HG03439 (cell line): ENCODE measurements around the gene FILIP1.

Source experiments
- ATAC-seq: cut with Tn5 transposase; IDR thresholded peaks from one replicate; pipeline ENCODE4 v1.9.1; 2021; ENCODE audit warnings: mild to moderate bottlenecking, moderate library complexity; ENCODE audit not compliant: unreplicated experiment

The FILIP1 gene

GRCh38 chr6:75386050-75386770 is 107.4 kb downstream of the FILIP1 start:
- ATAC-seq: no peak

GRCh38 chr6:75384116-75384515 is 109.5 kb downstream of the FILIP1 start:
- no peak for ATAC-seq

- no peak for ATAC-seq
Measured at GRCh38 chr6:75382634-75382900, 111.0 kb downstream of the FILIP1 start.

GRCh38 chr6:75381877-75382633 is 111.5 kb downstream of the FILIP1 start:
- no peak for ATAC-seq

GRCh38 chr6:75379536-75379935 is 114.1 kb downstream of the FILIP1 start:
- ATAC-seq: no peak

GRCh38 chr6:75378101-75378500 is 115.5 kb downstream of the FILIP1 start:
- no peak for ATAC-seq

GRCh38 chr6:75377386-75377785 is 116.2 kb downstream of the FILIP1 start:
- no peak for ATAC-seq

GRCh38 chr6:75376347-75377024 is 117.1 kb downstream of the FILIP1 start:
- no peak for ATAC-seq

GRCh38 chr6:75374961-75375400 is 118.6 kb downstream of the FILIP1 start:
- ATAC-seq: no peak

GRCh38 chr6:75372884-75373283 is 120.7 kb downstream of the FILIP1 start:
- no peak for ATAC-seq

GRCh38 chr6:75370011-75370410 is 123.6 kb downstream of the FILIP1 start:
- ATAC-seq: no peak

- ATAC-seq: no peak
Measured at GRCh38 chr6:75368864-75369402, 124.7 kb downstream of the FILIP1 start.

GRCh38 chr6:75368151-75368779 is 125.3 kb downstream of the FILIP1 start:
- ATAC-seq: no peak

GRCh38 chr6:75363304-75363703 is 130.3 kb downstream of the FILIP1 start:
- ATAC-seq: no peak

- ATAC-seq: no peak
Measured at GRCh38 chr6:75353644-75354043, 140.0 kb downstream of the FILIP1 start.

- no peak for ATAC-seq
Measured at GRCh38 chr6:75351570-75351969, 142.0 kb downstream of the FILIP1 start.

GRCh38 chr6:75350808-75351207 is 142.8 kb downstream of the FILIP1 start:
- ATAC-seq: no peak

- no peak for ATAC-seq
Measured at GRCh38 chr6:75350156-75350555, 143.4 kb downstream of the FILIP1 start.

- ATAC-seq: no peak
Measured at GRCh38 chr6:75349262-75349984, 144.2 kb downstream of the FILIP1 start.

- ATAC-seq: no peak
Measured at GRCh38 chr6:75348882-75349261, 144.7 kb downstream of the FILIP1 start.
